ENCODE data around the gene STK32B. TPM values are rescaled to one million over a fixed set of nuclear protein-coding genes. Genes with fewer than 3 reads are reported as not detected.

Gene STK32B
- total and polyA plus RNA-seq, 2 donors (not counting 1 experiment from before 2014, with no cell fraction given): 0.22 to 0.30 TPM

- Mint-ChIP-seq H3K27ac (no peak within 1 kb of the TSS), H3K4me3 (no peak within 1 kb of the TSS), H3K27me3 (peaks cover 38% of the 10 kb centered on the region), H3K9me3 (ENCODE audit: insufficient read depth) (peaks cover 5% of the 10 kb centered on the region), H3K4me1 (peaks cover 5% of the 10 kb centered on the region)
- 12% methylated on average over 24 of the region's 28 CpGs for WGBS (ENCODE audit: insufficient coverage)
- DNase-seq (no peak), ATAC-seq (ENCODE audit: low read depth) (no peak)
- CTCF ChIA-PET: no interaction called here
- peaks cover 0 to 31% (median 5%) of the 10 kb centered on the region in 4 experiments for H3K27me3 ChIP-seq (replicated peaks in 1 of 4; ENCODE audit: control extremely low read depth in 1 of 4, control insufficient read depth in 3 of 4, insufficient read depth in 4 of 4, low read length in 3 of 4)
- no peak within 1 kb of the TSS for H3K9ac ChIP-seq (ENCODE audit: low read length)
- TF ChIP-seq EZH2 (IDR thresholded peaks at IDR 0.05; ENCODE audit: borderline replicate concordance, insufficient read depth, low read depth, low read length, poor library complexity, severe bottlenecking): no peak
- TF ChIP-seq, protein P1, sequence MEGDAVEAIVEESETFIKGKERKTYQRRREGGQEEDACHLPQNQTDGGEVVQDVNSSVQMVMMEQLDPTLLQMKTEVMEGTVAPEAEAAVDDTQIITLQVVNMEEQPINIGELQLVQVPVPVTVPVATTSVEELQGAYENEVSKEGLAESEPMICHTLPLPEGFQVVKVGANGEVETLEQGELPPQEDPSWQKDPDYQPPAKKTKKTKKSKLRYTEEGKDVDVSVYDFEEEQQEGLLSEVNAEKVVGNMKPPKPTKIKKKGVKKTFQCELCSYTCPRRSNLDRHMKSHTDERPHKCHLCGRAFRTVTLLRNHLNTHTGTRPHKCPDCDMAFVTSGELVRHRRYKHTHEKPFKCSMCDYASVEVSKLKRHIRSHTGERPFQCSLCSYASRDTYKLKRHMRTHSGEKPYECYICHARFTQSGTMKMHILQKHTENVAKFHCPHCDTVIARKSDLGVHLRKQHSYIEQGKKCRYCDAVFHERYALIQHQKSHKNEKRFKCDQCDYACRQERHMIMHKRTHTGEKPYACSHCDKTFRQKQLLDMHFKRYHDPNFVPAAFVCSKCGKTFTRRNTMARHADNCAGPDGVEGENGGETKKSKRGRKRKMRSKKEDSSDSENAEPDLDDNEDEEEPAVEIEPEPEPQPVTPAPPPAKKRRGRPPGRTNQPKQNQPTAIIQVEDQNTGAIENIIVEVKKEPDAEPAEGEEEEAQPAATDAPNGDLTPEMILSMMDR (IDR thresholded peaks at IDR 0.05): no peak
- H2AFZ ChIP-seq (ENCODE audit: insufficient read depth, low read depth, low read length, poor library complexity, severe bottlenecking): peak within 1 kb of the TSS; percentile 38
- H3K4me2 ChIP-seq (replicated peaks; ENCODE audit: low read depth, low read length, poor library complexity, severe bottlenecking): peak within 1 kb of the TSS; percentile 48
- H3K9me3 ChIP-seq (ENCODE audit: control extremely low read depth in 1 of 3, control insufficient read depth in 2 of 3, insufficient read depth in 1 of 3, low read length in 2 of 3): peaks cover 0 to 13% (median 0%) of the 10 kb centered on the region in 3 donors
- intact Hi-C loops (cut with micrococcal nuclease): no loop called here
- H3K36me3 ChIP-seq (replicated peaks in 1 of 2; ENCODE audit: control extremely low read depth in 1 of 2, control insufficient read depth in 1 of 2, extremely low read depth in 1 of 2, insufficient read depth in 2 of 2, low read length in 1 of 2): no peaks in the 10 kb centered on the region
- no peaks in the 10 kb centered on the region for H3K79me2 ChIP-seq (ENCODE audit: control insufficient read depth, insufficient read depth, low read length)
- no peaks in the 10 kb centered on the region for H4K20me1 ChIP-seq (ENCODE audit: control insufficient read depth, insufficient read depth, low read length, poor library complexity, severe bottlenecking)
- H3K27ac ChIP-seq (ENCODE audit: low read length in 2 of 2): no peak within 1 kb of the TSS
- H3K4me3 ChIP-seq (ENCODE audit: control extremely low read depth in 1 of 5, extremely low read depth in 1 of 5, insufficient read depth in 1 of 5, low read depth in 2 of 5, low read length in 4 of 5): no peak within 1 kb of the TSS
- H3K4me1 ChIP-seq (ENCODE audit: control insufficient read depth in 2 of 2, insufficient read depth in 2 of 2, low read length in 2 of 2): peaks cover 4 to 8% of the 10 kb centered on the region in 2 donors
- POLR2A ChIA-PET: no interaction called here
Observed at GRCh38 chr4:5019274-5019673, 32.0 kb upstream of the STK32B start, which contains the start of gene CYTL1. CYTL1 (minus strand) TSS chr4:5019458; CDS start chr4:5019445, 13 bp downstream.

- no peak for DNase-seq
- Histone ChIP-seq H3K27me3 (replicated peaks in 1 of 4; ENCODE audit: control extremely low read depth in 1 of 4, control insufficient read depth in 3 of 4, insufficient read depth in 4 of 4, low read length in 3 of 4) (peaks cover 0 to 31% (median 5%) of the 10 kb centered on the region in 4 experiments), H3K9ac (ENCODE audit: low read length) (no peak overlapping the region), H3K27ac (ENCODE audit: low read length in 2 of 2) (no peak overlapping the region), H2AFZ (ENCODE audit: insufficient read depth, low read depth, low read length, poor library complexity, severe bottlenecking) (no peak overlapping the region), H4K20me1 (ENCODE audit: control insufficient read depth, insufficient read depth, low read length, poor library complexity, severe bottlenecking) (no peaks in the 10 kb centered on the region), H3K4me2 (replicated peaks; ENCODE audit: low read depth, low read length, poor library complexity, severe bottlenecking) (no peak overlapping the region), H3K9me3 (ENCODE audit: control extremely low read depth in 1 of 3, control insufficient read depth in 2 of 3, insufficient read depth in 1 of 3, low read length in 2 of 3) (peaks cover 0 to 17% (median 0%) of the 10 kb centered on the region in 3 donors), H3K4me3 (ENCODE audit: control extremely low read depth in 1 of 5, extremely low read depth in 1 of 5, insufficient read depth in 1 of 5, low read depth in 2 of 5, low read length in 4 of 5) (no peak overlapping the region), H3K79me2 (ENCODE audit: control insufficient read depth, insufficient read depth, low read length) (no peaks in the 10 kb centered on the region), H3K4me1 (ENCODE audit: control insufficient read depth in 2 of 2, insufficient read depth in 2 of 2, low read length in 2 of 2) (peaks cover 4 to 8% of the 10 kb centered on the region in 2 donors), H3K36me3 (replicated peaks in 1 of 2; ENCODE audit: control extremely low read depth in 1 of 2, control insufficient read depth in 1 of 2, extremely low read depth in 1 of 2, insufficient read depth in 2 of 2, low read length in 1 of 2) (no peaks in the 10 kb centered on the region)
- no peak overlapping the region for H3K27ac Mint-ChIP-seq
- peaks cover 5% of the 10 kb centered on the region for H3K4me1 Mint-ChIP-seq
- ChIA-PET CTCF (no interaction called here), POLR2A (no interaction called here)
- 94% methylated on average over 5 of the region's 12 CpGs for WGBS (ENCODE audit: insufficient coverage)
- intact Hi-C loops (cut with micrococcal nuclease): no loop called here
- no peak for TF ChIP-seq EZH2 (IDR thresholded peaks at IDR 0.05; ENCODE audit: borderline replicate concordance, insufficient read depth, low read depth, low read length, poor library complexity, severe bottlenecking)
- TF ChIP-seq, protein P1 (IDR thresholded peaks at IDR 0.05): no peak
- no peak for ATAC-seq (ENCODE audit: low read depth)
- peaks cover 36% of the 10 kb centered on the region for H3K27me3 Mint-ChIP-seq
- no peak overlapping the region for H3K4me3 Mint-ChIP-seq
- H3K9me3 Mint-ChIP-seq (ENCODE audit: insufficient read depth): peaks cover 5% of the 10 kb centered on the region
Observed at GRCh38 chr4:5019796-5020195, 31.5 kb upstream of the STK32B start.
